Muscle layer of colon (tissue), 2 donors: Measurements from ENCODE around the gene PAQR5.

ENCODE experiments used
- H3K27ac ChIP-seq: one replicate; pipeline ENCODE4 v1.7.0; 2013; ENCODE audit warnings: low read depth, mild to moderate bottlenecking, low read length, moderate library complexity
- H3K27me3 ChIP-seq, 2 donors: one replicate each; pipeline ENCODE4 v1.7.0; 2013; ENCODE audit warnings: low read length in 2 of 2, mild to moderate bottlenecking in 2 of 2; ENCODE audit not compliant: insufficient read depth in 2 of 2, control insufficient read depth in 1 of 2
- H3K36me3 ChIP-seq: one replicate; pipeline ENCODE4 v1.7.0; 2013; ENCODE audit warnings: mild to moderate bottlenecking, low read length; ENCODE audit not compliant: insufficient read depth
- H3K4me1 ChIP-seq: one replicate; pipeline ENCODE4 v1.7.0; 2013; ENCODE audit warnings: mild to moderate bottlenecking, low read length; ENCODE audit not compliant: insufficient read depth
- H3K4me3 ChIP-seq, 2 donors: one replicate each; pipeline ENCODE4 v1.7.0; 2013; ENCODE audit warnings: low read length in 2 of 2, low read depth in 1 of 2, mild to moderate bottlenecking in 1 of 2, moderate library complexity in 1 of 2
- H3K9ac ChIP-seq: one replicate; pipeline ENCODE4 v1.7.0; 2013; ENCODE audit warnings: low read length
- H3K9me3 ChIP-seq: one replicate; pipeline ENCODE4 v1.7.0; 2013; ENCODE audit warnings: mild to moderate bottlenecking, low read length
- donor health status: abdominal sarcoma.
- donor health status: Adenocarcinoma of cecum.

PAQR5 gene

DNA sequence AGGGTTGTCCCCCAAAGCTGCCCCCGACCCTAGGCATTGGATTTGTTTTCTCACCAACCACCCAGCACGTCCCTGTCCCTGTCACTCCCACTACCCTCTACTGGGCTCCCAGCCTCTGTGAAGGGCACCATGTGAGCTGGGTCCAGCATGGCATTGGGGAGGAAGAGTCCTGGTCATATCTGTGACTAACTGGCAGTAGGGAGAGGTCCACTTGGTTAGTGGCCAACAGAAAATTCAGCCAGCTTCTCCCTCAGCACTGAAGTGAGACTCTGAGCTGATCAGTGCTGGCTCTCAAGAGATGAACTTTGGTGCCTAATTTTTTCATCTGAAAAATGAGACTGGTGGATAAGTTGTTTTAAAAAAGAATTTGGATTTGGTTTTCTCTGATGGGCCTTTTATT lies 104.1 kb downstream of the PAQR5 start:
- H3K4me3 ChIP-seq, result no peak overlapping the region
- H3K27me3 ChIP-seq, result no peaks in the 10 kb centered on the region
- no peaks in the 10 kb centered on the region for H3K9me3 ChIP-seq
- no peaks in the 10 kb centered on the region for H3K36me3 ChIP-seq
- H3K4me1 ChIP-seq, result peaks cover 7% of the 10 kb centered on the region
- no peak overlapping the region for H3K9ac ChIP-seq
- no peak overlapping the region for H3K27ac ChIP-seq

DNA sequence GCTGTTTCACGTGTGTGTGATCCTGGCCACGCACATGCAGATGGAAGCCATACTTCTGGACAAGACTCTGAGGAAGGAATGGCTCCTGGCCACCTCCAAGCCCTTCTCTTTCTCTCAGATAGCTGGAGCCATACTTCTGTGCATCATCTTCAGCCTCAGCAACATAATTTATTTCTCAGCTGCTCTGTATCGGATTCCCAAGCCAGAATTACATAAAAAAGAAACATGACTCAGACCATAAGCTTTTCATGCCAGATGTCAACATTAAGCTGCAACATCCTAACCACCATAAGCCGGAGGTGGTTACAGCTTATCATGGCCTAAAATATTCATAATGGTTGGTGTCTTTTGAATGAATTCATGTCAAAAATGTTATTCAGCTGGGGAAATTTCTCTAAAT lies 104.9 kb downstream of the PAQR5 start:
- Histone ChIP-seq H3K4me3 (no peak overlapping the region), H3K4me1 (peaks cover 7% of the 10 kb centered on the region), H3K9ac (no peak overlapping the region), H3K27me3 (no peaks in the 10 kb centered on the region), H3K36me3 (no peaks in the 10 kb centered on the region), H3K27ac (no peak overlapping the region), H3K9me3 (no peaks in the 10 kb centered on the region)

DNA sequence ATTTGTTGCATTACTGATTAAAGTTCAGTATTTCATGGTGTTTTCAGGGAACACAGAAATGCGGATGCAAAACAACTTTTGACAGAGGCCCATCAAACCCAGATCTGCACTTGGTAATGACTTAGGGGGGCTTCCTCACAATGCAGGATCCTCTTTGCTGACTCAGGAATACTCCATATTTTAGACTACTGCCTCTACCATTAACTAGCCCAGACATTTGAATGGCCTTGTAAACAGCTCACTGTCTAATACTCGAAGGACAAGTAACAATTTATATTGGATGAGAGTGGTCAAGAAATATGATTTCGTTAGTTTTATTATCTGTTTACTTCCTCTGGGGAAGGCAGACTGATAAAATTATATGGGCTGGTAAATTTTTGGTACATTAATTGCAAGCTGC lies 106.4 kb downstream of the PAQR5 start:
- Histone ChIP-seq H3K4me3 (no peak overlapping the region), H3K9ac (no peak overlapping the region), H3K9me3 (no peaks in the 10 kb centered on the region), H3K4me1 (peaks cover 7% of the 10 kb centered on the region), H3K36me3 (no peaks in the 10 kb centered on the region), H3K27ac (no peak overlapping the region), H3K27me3 (no peaks in the 10 kb centered on the region)

DNA sequence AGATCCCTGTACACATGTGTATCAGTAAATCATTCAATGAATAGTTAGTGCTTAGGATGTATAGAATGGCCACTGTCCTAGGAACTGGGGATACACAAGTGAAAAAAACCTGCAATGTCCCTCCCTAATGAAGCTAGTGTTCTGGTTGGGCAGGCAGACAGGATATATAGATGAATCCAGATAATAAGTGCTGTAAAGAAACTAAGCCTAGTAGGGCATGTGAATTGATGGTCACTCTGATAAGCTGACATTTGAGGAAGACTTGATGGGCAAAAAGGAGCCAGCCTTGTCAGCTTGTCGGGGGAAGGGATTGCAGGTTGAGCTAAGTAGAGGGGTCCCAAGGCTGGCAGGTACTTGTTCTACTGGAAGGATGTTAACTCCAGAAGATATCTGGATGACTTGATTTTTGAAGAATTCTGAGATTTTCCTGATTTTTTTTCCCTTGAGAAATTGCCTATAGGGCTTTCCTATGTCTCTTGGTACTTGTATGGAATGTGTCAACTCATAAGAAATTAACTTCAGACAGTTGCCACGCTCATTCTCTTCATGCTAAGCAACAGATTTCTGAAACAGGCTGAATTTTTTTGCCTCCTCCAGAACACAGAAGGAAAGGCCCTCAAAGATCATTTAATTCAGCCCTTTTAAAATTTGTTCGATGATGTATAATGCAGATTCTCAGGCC lies 109.1 kb downstream of the PAQR5 start:
- Histone ChIP-seq H3K9me3 (no peaks in the 10 kb centered on the region), H3K4me1 (peaks cover 7% of the 10 kb centered on the region), H3K27ac (no peak overlapping the region), H3K4me3 (no peak overlapping the region), H3K9ac (no peak overlapping the region), H3K36me3 (no peaks in the 10 kb centered on the region), H3K27me3 (no peaks in the 10 kb centered on the region)

DNA sequence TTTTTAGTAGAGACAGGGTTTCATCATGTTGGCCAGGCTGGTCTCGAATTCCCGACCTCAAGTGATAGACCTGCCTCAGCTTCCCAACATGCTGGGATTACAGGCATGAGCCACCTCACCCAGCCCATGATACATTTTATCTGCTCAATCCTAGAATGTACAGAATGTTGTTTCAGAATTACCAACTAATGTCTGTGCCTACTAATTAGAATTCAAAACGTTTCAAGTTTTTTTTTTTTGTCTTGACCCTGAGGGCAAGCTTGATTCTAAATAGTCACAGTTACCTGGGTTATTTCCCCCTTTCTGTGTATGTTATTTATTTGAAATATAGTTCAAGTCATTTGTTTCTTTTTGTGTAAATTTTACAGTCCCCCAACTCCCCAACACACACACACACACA lies 110.1 kb downstream of the PAQR5 start:
- H3K27me3 ChIP-seq, result no peaks in the 10 kb centered on the region
- H3K9me3 ChIP-seq, result no peaks in the 10 kb centered on the region
- H3K4me3 ChIP-seq, result no peak overlapping the region
- H3K9ac ChIP-seq, result no peak overlapping the region
- peaks cover 7% of the 10 kb centered on the region for H3K4me1 ChIP-seq
- H3K27ac ChIP-seq, result no peak overlapping the region
- H3K36me3 ChIP-seq, result no peaks in the 10 kb centered on the region

DNA sequence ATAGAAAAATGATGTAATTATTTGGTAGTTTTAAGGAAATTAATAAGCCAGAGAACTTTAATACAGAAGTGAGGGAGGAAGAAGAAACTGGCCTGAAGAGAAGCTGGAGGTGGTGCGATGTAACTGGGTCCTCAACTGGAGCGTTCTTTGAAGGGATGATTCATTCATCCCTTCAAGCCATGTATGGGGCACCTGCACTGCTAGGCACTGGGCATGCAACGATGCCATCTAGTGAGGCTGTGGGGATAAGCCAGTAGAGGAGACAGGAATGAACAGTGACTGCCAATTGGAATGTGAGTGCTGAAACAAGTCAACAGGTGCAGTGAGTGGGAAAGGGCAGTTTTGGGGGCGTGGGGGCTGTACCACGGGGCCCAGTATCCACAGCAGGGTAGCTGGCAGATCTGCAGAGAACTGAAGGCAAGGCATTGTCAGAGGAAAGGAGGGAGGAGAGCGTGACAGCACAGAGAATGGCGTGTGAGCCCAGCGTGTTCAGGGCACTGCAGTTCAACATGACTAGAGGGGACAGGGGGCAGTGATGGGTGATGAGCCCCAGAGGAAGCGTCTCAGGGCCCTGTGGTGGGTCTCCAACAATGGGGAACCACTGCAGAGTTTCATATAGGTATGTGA lies 111.6 kb downstream of the PAQR5 start:
- H3K4me3 ChIP-seq, result no peak overlapping the region
- H3K27me3 ChIP-seq, result no peaks in the 10 kb centered on the region
- no peaks in the 10 kb centered on the region for H3K9me3 ChIP-seq
- no peaks in the 10 kb centered on the region for H3K36me3 ChIP-seq
- H3K4me1 ChIP-seq, result peaks cover 5% of the 10 kb centered on the region
- H3K9ac ChIP-seq, result no peak overlapping the region
- H3K27ac ChIP-seq, result no peak overlapping the region

DNA sequence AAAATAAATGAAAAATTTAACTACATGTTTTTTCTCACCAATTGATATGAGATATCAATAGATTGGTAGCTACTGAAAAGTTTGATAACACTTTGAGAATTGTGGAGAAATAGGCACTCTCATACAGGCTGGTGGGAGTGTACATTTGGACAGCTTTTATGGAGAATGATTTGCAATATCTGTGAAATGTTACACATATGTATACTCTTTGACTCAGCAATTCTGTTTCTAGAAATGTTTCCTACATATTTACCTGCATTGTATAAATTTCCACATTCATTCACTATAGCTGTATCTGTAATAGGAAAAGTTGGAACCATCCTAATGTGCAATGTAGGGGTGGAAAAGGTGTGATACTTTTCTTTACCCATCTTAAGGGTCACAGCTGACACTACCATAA lies 113.6 kb downstream of the PAQR5 start:
- Histone ChIP-seq H3K27me3 (no peaks in the 10 kb centered on the region), H3K4me1 (peaks cover 5% of the 10 kb centered on the region), H3K4me3 (no peak overlapping the region), H3K27ac (no peak overlapping the region), H3K36me3 (no peaks in the 10 kb centered on the region), H3K9ac (no peak overlapping the region), H3K9me3 (no peaks in the 10 kb centered on the region)

DNA sequence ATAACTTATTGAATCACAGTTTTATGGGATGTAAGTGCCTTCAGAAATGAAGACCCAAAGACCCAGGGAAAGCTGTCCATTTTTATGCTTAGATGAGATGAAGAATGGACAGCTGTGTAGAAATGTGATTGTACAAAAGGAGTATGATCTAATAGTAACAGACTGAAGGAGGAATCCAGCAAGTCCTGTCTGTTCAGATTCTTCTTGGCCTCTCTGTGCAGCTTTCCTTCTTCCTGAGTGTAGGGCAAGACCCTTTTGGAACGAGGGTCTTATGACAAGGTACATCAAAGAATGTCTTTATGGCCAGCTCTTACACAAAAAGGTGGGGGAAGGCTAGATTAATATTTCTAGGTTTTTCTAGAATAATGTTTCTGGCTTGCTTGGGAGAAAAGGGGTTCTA lies 114.0 kb downstream of the PAQR5 start:
- no peak overlapping the region for H3K9ac ChIP-seq
- no peak overlapping the region for H3K27ac ChIP-seq
- no peak overlapping the region for H3K4me3 ChIP-seq
- H3K4me1 ChIP-seq, result peaks cover 5% of the 10 kb centered on the region
- no peaks in the 10 kb centered on the region for H3K27me3 ChIP-seq
- no peaks in the 10 kb centered on the region for H3K9me3 ChIP-seq
- H3K36me3 ChIP-seq, result no peaks in the 10 kb centered on the region

DNA sequence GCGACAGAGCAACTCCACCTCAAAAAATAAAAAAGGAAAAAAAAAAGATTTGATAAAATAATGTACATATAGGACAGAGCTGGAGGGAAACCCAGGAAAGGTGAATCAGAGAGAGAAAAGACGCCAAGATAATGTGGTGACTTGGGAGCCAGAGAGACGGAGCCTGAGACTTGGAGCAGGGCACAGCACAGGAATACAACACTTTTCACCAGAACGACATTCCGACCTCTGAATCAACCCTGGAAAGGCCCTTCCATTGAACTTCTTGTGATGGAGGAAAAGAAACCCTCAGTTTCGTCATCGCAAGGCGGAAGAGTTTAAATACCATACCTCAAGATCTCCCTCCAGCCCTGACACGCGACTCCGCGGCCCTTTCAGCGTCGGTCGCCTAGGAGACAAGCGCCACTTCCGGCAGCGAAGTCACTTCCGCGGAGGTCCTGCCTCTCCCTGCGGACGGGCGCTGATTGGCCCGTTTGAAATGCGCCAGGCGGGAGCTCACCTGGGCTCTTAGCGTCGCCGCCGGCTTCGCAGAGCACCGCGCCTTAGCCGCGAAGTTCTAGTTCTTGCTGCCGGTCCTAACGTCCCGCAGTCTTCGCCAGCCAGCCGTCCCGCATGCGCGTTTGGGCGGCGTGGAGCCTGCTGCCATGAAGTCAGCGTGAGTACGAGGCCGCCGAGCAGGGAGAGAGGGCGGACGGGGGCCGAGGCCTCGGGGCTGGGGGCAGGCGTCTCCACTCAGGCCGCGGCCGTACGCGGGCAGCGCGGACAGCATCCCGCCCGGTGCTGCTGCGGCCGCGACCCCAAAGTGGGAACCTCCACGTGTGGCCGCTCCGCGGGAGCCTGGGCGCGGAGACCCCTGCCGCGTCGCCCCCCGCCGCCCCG lies 115.3 kb downstream of the PAQR5 start, which contains the start of gene KIF23:
Gene KIF23, plus strand, starts transcription at position 528 of the 879 bp plus-strand sequence. Its CDS starts 117 bp downstream, at position 645.
- Histone ChIP-seq H3K4me1 (peaks cover 5% of the 10 kb centered on the region), H3K9ac (no peak within 1 kb of the TSS), H3K36me3 (no peaks in the 10 kb centered on the region), H3K27me3 (no peaks in the 10 kb centered on the region), H3K9me3 (no peaks in the 10 kb centered on the region), H3K27ac (no peak within 1 kb of the TSS), H3K4me3 (peak within 1 kb of the TSS; percentile 52 to 88)

DNA sequence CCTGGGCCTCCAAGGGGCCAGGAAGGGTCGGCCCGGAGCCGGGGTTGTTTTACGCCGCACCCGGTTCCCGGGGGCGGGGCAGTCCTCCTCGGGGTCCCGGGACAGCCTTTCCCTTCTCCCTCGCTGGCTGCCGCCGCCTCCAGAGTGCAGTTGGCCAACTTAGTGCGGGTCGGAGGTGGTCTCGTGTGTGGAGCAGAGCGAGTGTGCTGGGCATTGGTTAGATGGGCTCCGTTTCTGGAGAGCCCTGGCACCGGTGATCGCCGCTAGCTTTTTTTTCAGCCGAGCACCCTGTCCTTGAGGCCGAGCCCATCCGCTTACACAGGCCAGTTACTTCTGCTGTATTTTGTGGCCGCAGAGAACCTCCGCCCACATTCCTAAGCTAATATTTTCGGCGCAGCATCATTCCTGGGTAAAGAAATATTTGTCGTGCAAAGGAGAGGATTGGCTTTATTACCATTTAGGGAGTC lies 116.0 kb downstream of the PAQR5 start:
- Histone ChIP-seq H3K27me3 (no peaks in the 10 kb centered on the region), H3K4me1 (peaks cover 5% of the 10 kb centered on the region), H3K4me3 (peak overlapping the region; percentile 52 to 88), H3K9me3 (no peaks in the 10 kb centered on the region), H3K36me3 (no peaks in the 10 kb centered on the region), H3K27ac (no peak overlapping the region), H3K9ac (no peak overlapping the region)

DNA sequence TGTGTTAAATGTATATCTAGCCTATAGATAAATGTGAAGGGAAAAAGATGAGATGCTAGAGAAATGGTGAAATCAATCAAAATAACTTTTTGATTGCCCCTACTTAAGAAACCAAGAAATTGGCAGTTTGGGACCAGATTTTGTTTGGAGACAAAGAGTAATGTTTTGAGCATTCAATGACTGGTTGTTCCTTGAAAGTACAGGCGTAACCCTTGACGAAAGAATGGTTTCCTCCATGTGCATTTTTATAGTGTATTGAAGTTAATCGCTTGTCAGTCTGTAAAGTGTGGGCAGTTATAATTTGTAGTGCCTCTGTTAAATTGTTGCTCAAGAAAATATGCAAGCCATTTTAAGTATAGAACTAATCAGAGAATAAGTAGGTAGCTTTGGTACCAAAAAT lies 116.7 kb downstream of the PAQR5 start:
- Histone ChIP-seq H3K9ac (no peak overlapping the region), H3K27ac (no peak overlapping the region)

More for the DNA sequence above, 116.7 kb downstream of the PAQR5 start:
- Histone ChIP-seq H3K27me3 (no peaks in the 10 kb centered on the region), H3K36me3 (no peaks in the 10 kb centered on the region), H3K9me3 (no peaks in the 10 kb centered on the region), H3K4me3 (no peak overlapping the region), H3K4me1 (peaks cover 5% of the 10 kb centered on the region)
